Uterus (tissue), 4 donors: Measurements from ENCODE around the gene IL1RAP. TPM values are rescaled to one million over a fixed set of nuclear protein-coding genes. Genes with fewer than 3 reads are reported as not detected.

Source experiments
- DNase-seq, 2 donors: peaks; one replicate each; pipeline ENCODE4 v3.0.0-alpha.2; 2019 to 2020
- H3K27ac ChIP-seq, 2 donors: fragments of 200-600 bp; sonication (generic); 1 replicate in 1 of 2; 2 replicates in 1 of 2; pipeline ENCODE4 v1.5.1; 2016 to 2018
- H3K27me3 ChIP-seq, 2 donors: fragments of 200-600 bp; sonication (generic); one replicate each; pipeline ENCODE4 v1.5.1; 2018 to 2019; ENCODE audit warnings: control low read depth in 1 of 2
- H3K36me3 ChIP-seq, 2 donors: fragments of 200-600 bp; sonication (generic); one replicate each; pipeline ENCODE4 v1.5.1; 2019; ENCODE audit warnings: control low read depth in 1 of 2
- H3K4me1 ChIP-seq, 2 donors: fragments of 200-600 bp; sonication (generic); one replicate each; pipeline ENCODE4 v1.5.1; 2018 to 2019; ENCODE audit warnings: control low read depth in 1 of 2
- H3K4me3 ChIP-seq, 2 donors: fragments of 200-600 bp; sonication (generic); 1 replicate in 1 of 2; 2 replicates in 1 of 2; pipeline ENCODE4 v1.5.1; 2018 to 2019; ENCODE audit warnings: mild to moderate bottlenecking in 1 of 2
- H3K9me3 ChIP-seq, 2 donors: fragments of 200-600 bp; sonication (generic); one replicate each; pipeline ENCODE4 v1.5.1; 2019; ENCODE audit warnings: control low read depth in 1 of 2
- CTCF ChIP-seq, 4 experiments: fragments of 200-600 bp in 2 of 4; fragments of 450-650 bp in 2 of 4; sonication (generic) in 2 of 4; IDR thresholded peaks; one replicate each; pipeline ENCODE4 v1.5.1; 2016 to 2019; ENCODE audit warnings: antibody characterized with exemption in 4 of 4, mild to moderate bottlenecking in 2 of 4, moderate library complexity in 1 of 4
- POLR2A ChIP-seq, 2 donors: fragments of 450-650 bp; IDR thresholded peaks; one replicate each; pipeline ENCODE4 v1.6.1; 2016; ENCODE audit warnings: antibody characterized with exemption in 2 of 2, mild to moderate bottlenecking in 1 of 2, moderate library complexity in 1 of 2
- intact Hi-C: fragments of 100-400 bp; cut with DNase I; formaldehyde crosslinking; loops from one replicate; pipeline ENCODE4 v1.15.1; 2023; ENCODE audit warnings: low total_unique reads
- total RNA-seq, 4 donors: library from RNA; depleted of rRNA in 3 of 4; stranded (reverse); fragments of >200 nt in 3 of 4; gene quantifications; one replicate each; pipeline versions ENCODE4 v1.1.0 to v1.2.4, GENCODE V29; 2014 to 2023
- donor health status: DM: yes; HTN: yes; CAD: no.

The IL1RAP gene
- total RNA-seq, 4 donors from 2014 or later = 2.8 to 26.8 (median 10.4) TPM

- no peak for TF ChIP-seq CTCF (IDR thresholded peaks at IDR 0.05)
- TF ChIP-seq POLR2A (IDR thresholded peaks at IDR 0.05) = no peak
- H3K9me3 ChIP-seq = no peaks in the 10 kb centered on the region
- H3K4me1 ChIP-seq = no peaks in the 10 kb centered on the region
- no peak overlapping the region for H3K4me3 ChIP-seq
- intact Hi-C loops = no loop called here
- no peaks in the 10 kb centered on the region for H3K36me3 ChIP-seq
- DNase-seq = no peak
- no peaks in the 10 kb centered on the region for H3K27me3 ChIP-seq
- H3K27ac ChIP-seq = no peak overlapping the region
Measured at GRCh38 chr3:190486533-190486864, 27.4 kb upstream of the IL1RAP start.

- TF ChIP-seq CTCF (IDR thresholded peaks at IDR 0.05) (no peak), POLR2A (IDR thresholded peaks at IDR 0.05) (no peak)
Measured at GRCh38 chr3:190486908-190487607, 26.8 kb upstream of the IL1RAP start.

GRCh38 chr3:190491533-190492054 is 22.3 kb upstream of the IL1RAP start:
- no peak for TF ChIP-seq POLR2A (IDR thresholded peaks at IDR 0.05)
- no peak for TF ChIP-seq CTCF (IDR thresholded peaks at IDR 0.05)
- intact Hi-C loops = no loop called here
- Histone ChIP-seq H3K4me3 (no peak overlapping the region), H3K9me3 (no peaks in the 10 kb centered on the region), H3K27ac (no peak overlapping the region), H3K4me1 (no peaks in the 10 kb centered on the region), H3K36me3 (no peaks in the 10 kb centered on the region), H3K27me3 (no peaks in the 10 kb centered on the region)
- no peak for DNase-seq

More at GRCh38 chr3:190486908-190487607, 26.8 kb upstream of the IL1RAP start:
- H3K9me3 ChIP-seq = no peaks in the 10 kb centered on the region
- H3K27ac ChIP-seq = no peak overlapping the region
- H3K4me3 ChIP-seq = no peak overlapping the region
- no peaks in the 10 kb centered on the region for H3K27me3 ChIP-seq
- no peaks in the 10 kb centered on the region for H3K36me3 ChIP-seq
- intact Hi-C loops = no loop called here
- H3K4me1 ChIP-seq = no peaks in the 10 kb centered on the region
- no peak for DNase-seq

DNA sequence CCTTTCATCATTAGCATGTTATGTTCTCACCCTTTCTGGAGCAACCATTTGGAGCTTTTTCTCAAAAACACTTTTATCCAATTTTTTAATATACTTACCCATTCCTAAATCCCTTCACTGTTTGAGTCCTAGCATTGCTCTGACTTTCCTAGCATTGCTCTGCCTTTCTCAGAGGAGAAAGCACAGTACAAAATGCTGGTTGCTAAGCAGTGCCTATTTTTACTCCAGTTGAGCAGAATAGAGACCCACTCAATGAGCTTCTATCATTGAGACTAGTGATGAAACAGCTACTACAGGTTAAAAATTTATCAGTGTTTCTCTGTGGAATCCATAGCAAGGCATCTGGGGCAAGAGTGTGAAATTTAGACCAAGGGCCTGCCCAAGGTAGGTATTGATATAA is 21.8 kb upstream of the IL1RAP start:
- no peak for TF ChIP-seq POLR2A (IDR thresholded peaks at IDR 0.05)
- TF ChIP-seq CTCF (IDR thresholded peaks at IDR 0.05) = no peak
- Histone ChIP-seq H3K27ac (no peak overlapping the region), H3K9me3 (no peaks in the 10 kb centered on the region), H3K4me1 (no peaks in the 10 kb centered on the region), H3K4me3 (no peak overlapping the region), H3K36me3 (no peaks in the 10 kb centered on the region), H3K27me3 (no peaks in the 10 kb centered on the region)
- intact Hi-C loops = no loop called here
- no peak for DNase-seq

GRCh38 chr3:190492966-190493365 is 20.9 kb upstream of the IL1RAP start:
- H3K27me3 ChIP-seq = no peaks in the 10 kb centered on the region
- H3K27ac ChIP-seq = no peak overlapping the region
- no peak overlapping the region for H3K4me3 ChIP-seq
- DNase-seq = no peak
- no peaks in the 10 kb centered on the region for H3K36me3 ChIP-seq
- no peaks in the 10 kb centered on the region for H3K4me1 ChIP-seq
- no peaks in the 10 kb centered on the region for H3K9me3 ChIP-seq
- intact Hi-C loops = no loop called here
- TF ChIP-seq POLR2A (IDR thresholded peaks at IDR 0.05) (no peak), CTCF (IDR thresholded peaks at IDR 0.05) (no peak)
